ENCODE measurements around the gene CYB5B. TPM values are rescaled to one million over a fixed set of nuclear protein-coding genes. Genes with fewer than 3 reads are reported as not detected.

CYB5B gene
- total and polyA plus RNA-seq, 12 donors = 53.8 to 84.2 (median 71.7) TPM

DNA sequence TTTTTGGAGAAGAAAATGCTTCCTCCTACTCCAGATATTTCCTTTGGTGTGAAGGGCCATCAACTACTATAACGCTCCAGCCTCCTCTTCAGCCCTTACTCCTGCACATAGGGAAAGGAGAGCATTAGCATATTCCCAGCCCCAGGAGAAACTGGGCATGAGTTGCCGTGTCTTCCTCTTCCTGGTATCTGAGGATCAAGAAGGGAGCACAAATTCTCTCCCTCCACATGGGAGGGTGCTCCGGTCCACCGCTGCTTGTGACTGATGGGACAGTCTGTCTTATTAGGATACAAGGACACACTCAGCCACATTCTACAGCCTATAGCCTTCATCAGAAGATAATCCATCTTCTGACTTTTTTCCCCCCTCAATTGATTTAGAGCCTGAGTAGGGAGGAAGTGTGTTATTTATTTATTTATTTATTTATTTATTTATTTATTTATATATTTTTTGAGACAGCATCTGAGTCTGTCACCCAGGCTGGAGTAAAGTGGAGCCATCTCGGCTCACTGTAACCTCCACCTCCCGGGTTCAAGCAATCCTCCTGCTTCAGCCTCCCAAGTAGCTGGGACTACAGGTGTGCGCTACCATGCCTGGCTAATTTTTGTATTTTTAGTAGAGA is 16.6 kb upstream of the CYB5B start:
- no peak for ATAC-seq
- WGBS, 2 donors = 88% methylated on average over 7 of the region's 7 CpGs
- no peaks in the 10 kb centered on the region for H3K9me3 ChIP-seq
- no peak overlapping the region for H3K4me3 ChIP-seq
- peak overlapping the region in 1 of 10 donors; percentile 24 for H3K27ac ChIP-seq
- peaks cover 5 to 50% (median 24%) of the 10 kb centered on the region in 9 donors for H3K4me1 ChIP-seq
- H3K27me3 ChIP-seq = no peaks in the 10 kb centered on the region
- TF ChIP-seq, protein P1, sequence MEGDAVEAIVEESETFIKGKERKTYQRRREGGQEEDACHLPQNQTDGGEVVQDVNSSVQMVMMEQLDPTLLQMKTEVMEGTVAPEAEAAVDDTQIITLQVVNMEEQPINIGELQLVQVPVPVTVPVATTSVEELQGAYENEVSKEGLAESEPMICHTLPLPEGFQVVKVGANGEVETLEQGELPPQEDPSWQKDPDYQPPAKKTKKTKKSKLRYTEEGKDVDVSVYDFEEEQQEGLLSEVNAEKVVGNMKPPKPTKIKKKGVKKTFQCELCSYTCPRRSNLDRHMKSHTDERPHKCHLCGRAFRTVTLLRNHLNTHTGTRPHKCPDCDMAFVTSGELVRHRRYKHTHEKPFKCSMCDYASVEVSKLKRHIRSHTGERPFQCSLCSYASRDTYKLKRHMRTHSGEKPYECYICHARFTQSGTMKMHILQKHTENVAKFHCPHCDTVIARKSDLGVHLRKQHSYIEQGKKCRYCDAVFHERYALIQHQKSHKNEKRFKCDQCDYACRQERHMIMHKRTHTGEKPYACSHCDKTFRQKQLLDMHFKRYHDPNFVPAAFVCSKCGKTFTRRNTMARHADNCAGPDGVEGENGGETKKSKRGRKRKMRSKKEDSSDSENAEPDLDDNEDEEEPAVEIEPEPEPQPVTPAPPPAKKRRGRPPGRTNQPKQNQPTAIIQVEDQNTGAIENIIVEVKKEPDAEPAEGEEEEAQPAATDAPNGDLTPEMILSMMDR (IDR thresholded peaks at IDR 0.05) = no peak
- intact Hi-C loops (cut with DNase I) = loop anchor here in 1 of 10 donors (10.0 kb wide), 1 partner anchor 77 kb away; no protein-coding TSS in a partner anchor
- no peaks in the 10 kb centered on the region for H3K36me3 ChIP-seq
- no peak for DNase-seq

DNA sequence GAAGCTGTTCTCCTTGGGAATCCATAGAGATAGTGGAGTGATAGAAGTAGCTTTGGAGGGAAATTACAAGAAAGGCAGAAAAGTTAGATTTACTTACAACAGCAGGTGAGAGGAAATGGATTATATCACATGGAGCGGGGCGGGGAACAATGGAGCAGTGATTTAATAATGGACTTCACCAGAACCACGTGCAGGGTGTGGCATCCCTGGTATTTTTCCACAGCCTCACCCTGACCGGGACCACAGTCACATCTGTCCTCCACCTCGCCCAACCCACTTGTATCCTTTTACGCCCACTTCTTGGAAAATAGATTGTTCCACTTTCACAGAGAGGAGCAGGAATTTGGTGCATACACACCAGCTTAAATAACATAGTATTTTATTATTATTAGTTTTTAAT is 15.9 kb upstream of the CYB5B start:
- intact Hi-C loops (cut with DNase I) = loop anchor here in 1 of 10 donors (10.0 kb wide), 1 partner anchor 76 kb away; no protein-coding TSS in a partner anchor
- ATAC-seq = peak in 3 of 8 donors; percentile 60 to 65 (median 65)
- no peak overlapping the region for H3K4me3 ChIP-seq
- DNase-seq = peak in 1 of 2 donors; percentile 24
- H3K27me3 ChIP-seq = no peaks in the 10 kb centered on the region
- H3K27ac ChIP-seq = peak overlapping the region in 1 of 10 donors; percentile 24
- no peaks in the 10 kb centered on the region for H3K9me3 ChIP-seq
- TF ChIP-seq, protein P1 (IDR thresholded peaks at IDR 0.05) = no peak
- H3K36me3 ChIP-seq = no peaks in the 10 kb centered on the region
- 52 to 54% methylated on average over 6 of the region's 6 CpGs for WGBS, 2 donors
- peaks cover 5 to 45% (median 24%) of the 10 kb centered on the region in 9 donors for H3K4me1 ChIP-seq

DNA sequence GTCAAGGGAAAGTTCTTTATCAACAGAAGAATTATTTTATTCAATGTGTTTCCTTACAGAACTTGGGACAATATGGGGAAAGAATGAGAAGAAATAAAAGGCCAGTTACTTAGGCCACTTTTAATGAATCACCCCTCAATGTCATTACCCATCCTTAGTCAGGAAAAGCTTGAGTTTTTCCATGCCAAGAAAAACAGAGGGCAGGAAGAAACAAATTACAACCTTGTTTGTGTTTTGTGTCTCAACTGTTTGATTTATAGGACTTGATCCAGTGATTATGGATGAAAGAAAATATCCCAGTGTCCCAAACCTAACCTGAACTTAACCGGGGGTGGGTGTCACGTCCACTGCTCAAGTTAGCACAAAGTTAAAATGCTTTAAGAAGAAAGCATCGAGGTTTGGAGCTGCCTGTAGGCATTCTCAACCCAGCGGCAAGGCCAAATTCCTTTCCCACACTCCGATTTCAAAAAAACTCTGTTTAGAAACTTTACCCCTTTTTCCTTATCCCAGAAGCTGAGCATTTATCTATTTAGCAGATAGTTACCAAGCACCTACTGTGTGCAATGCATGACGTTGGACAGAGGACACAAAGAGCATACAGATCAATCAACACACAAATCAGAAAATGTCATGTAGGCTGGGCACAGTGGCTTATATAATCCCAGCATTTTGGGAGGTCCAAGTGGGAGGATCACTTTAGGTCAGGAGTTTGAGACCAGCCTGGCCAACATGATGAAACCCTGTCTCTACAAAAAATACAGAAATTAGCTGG is 14.0 kb upstream of the CYB5B start:
- TF ChIP-seq, protein P1 (IDR thresholded peaks at IDR 0.05) = no peak
- intact Hi-C loops (cut with DNase I) = no loop called here
- peak overlapping the region in 7 of 10 donors; percentile 5 to 71 (median 23) for H3K27ac ChIP-seq
- H3K4me3 ChIP-seq = no peak overlapping the region
- no peaks in the 10 kb centered on the region for H3K27me3 ChIP-seq
- DNase-seq (no peak), ATAC-seq (no peak)
- H3K36me3 ChIP-seq = no peaks in the 10 kb centered on the region
- WGBS, 2 donors = 54 to 62% methylated on average over 6 of the region's 6 CpGs
- no peaks in the 10 kb centered on the region for H3K9me3 ChIP-seq
- peaks cover 0 to 25% (median 10%) of the 10 kb centered on the region in 9 donors for H3K4me1 ChIP-seq

DNA sequence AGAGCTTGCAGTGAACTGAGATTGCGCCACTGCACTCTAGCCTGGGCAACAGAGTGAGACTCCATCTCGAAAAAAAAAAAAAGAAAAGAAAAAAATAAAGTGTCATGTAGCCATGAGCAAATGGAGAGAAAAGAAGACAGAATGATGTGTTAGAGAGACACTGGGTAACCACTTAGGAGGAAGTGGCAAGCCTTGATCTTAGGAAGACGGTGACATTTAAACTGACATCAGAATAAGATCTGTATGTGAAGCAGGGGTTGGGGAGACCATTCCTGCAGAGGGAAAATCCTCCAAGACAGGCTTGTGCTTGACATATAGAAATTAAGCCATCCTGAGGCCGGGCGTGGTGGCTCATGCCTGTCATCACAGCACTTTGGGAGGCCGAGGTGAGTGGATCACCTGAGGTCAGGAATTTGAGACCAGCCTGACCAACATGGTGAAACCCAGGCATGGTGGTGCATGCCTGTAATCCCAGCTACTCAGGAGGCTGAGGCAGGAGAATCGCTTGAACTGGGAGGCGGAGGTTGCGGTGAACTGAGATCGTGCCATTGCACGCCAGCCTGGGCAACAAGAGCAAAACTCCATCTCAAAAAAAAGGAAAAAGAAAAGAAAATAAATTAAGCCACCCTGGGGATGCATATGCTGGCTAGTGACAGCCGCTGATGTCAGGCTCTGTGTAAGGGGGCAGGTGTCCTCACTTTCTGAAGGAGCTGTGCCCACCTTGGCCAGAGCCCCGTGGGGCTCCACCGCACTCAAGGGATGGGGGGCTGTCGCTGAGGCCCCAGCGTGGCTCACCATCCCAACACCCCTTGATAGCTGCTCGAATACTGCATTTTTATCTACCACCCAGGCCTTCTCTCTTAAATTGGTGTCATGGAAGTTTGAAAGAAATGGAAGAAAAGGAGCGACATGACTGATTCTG is 13.1 kb upstream of the CYB5B start:
- DNase-seq = no peak
- 89 to 96% methylated on average over 18 of the region's 18 CpGs for WGBS, 2 donors
- H3K4me3 ChIP-seq = no peak overlapping the region
- H3K36me3 ChIP-seq = no peaks in the 10 kb centered on the region
- no peak for ATAC-seq
- TF ChIP-seq, protein P1 (IDR thresholded peaks at IDR 0.05) = no peak
- intact Hi-C loops (cut with DNase I) = no loop called here
- no peaks in the 10 kb centered on the region for H3K9me3 ChIP-seq
- H3K4me1 ChIP-seq = peaks cover 0 to 23% (median 10%) of the 10 kb centered on the region in 9 donors
- no peaks in the 10 kb centered on the region for H3K27me3 ChIP-seq
- no peak overlapping the region for H3K27ac ChIP-seq

Data from heart right ventricle (tissue), 16 donors.